ENCODE results near the gene DLGAP1.

The DLGAP1 gene

DNA sequence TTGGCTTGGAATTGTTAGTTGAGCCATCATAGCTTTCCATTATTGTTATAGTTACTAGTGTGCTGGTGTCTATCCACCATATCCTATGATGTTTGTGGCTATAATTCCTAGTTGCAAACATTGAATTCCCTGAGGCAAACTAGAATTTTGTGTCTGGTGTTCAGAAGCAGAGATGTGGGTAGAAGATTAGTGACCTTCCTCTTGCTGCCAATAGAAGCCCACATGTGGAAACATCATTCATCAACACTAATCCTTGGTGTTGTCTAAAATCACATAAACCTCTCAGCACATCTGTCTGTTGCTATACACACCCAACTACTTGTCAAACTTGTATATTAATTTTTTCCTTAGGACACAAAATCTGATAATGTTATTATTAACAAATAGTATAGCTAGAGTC lies 631.0 kb downstream of the DLGAP1 start:
- DNase-seq (ENCODE audit: low read depth, low spot score), result no peak

DNA sequence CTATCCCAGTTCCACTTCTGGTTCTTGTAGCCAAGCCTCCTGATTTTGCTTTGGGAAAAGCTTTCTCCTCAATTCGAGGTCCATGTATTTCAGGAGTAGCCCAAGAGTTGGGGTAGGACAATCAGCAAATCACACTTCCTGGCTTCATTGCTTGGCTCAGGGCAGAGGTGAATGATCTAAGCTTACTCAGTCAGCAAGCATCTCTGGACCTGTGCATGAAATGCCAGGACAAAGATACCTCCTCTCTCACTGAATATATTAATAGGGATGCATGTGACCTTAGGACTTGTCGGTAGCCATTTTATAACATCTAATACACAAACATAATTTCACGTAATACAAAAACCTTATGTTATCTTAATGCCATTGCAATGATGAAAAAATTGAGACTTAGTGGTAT lies 632.0 kb downstream of the DLGAP1 start:
- DNase-seq (ENCODE audit: low read depth, low spot score), result no peak

DNA sequence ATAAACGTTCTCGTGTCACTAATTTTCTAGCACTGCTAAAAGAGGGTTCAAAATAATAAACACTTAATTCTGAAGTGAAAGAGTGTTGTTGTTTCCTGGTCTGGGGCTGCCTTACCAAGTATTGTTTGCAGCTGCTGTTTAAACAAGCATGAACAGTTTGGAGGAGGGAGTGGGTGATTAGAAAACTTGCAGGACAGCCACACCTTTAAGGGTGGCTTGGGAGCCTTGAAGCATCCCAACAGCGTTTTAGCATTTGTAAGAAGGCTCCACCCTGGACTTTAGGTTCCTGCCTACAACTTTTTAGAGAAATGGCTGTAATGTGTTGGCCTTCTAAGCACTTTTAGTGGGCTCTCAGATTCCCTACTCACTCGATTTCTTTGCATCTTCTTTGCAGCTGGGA lies 633.6 kb downstream of the DLGAP1 start:
- DNase-seq (ENCODE audit: low read depth, low spot score), result no peak

DNA sequence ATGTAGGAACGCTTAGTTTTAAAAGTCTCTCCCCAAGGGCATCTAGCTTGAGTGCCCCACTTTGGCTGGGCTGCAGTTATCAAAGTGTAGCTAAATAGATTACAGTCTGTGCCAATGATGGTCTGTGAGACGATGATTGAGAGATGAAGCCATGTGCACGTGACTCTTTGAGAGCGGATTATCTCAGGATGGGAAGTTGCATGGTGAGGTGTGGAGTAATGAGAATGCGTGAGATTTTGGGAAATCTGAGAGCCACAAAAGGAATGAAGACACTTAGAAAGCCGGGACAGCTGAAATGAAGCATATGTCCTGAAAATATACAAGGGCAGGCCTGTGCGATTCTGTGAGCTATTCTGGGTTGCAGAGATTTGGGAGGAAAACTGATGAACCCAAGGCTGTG lies 635.1 kb downstream of the DLGAP1 start:
- DNase-seq (ENCODE audit: low read depth, low spot score), result no peak

DNA sequence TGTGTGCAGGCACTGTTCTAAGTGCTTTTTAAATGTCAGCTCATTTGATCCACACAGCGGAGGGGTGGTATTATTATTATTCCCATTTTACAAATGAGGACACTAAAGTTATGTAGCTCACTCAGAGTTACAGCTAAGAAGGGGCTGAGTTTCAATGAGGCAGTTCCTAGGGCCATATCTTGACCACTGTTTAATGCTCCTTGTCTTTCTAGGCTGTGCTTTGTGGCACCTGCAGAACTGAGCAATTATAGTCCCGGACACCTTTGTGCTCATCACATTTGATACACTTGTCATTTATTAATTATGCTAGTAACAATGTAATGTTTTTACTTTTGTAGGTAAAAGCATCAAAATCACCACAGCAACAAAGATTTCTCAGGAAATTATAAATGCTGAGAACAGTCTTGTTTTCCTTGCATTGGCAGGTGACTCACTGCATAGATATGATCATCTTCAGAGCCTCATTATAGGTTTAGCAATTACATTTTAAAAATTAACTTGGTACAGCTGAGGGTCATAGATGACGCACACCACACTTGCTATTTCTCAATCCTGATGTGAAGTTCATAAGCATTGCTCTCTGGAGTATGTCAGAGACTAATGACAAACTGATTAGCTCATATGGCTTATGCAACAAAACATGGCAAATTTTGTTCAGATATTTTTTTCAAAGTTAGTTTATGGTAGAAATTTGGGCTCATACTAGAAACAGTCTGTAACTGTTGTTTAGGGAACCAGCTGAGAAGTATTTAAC lies 638.3 kb downstream of the DLGAP1 start:
- no peak for DNase-seq (ENCODE audit: low read depth, low spot score)

DNA sequence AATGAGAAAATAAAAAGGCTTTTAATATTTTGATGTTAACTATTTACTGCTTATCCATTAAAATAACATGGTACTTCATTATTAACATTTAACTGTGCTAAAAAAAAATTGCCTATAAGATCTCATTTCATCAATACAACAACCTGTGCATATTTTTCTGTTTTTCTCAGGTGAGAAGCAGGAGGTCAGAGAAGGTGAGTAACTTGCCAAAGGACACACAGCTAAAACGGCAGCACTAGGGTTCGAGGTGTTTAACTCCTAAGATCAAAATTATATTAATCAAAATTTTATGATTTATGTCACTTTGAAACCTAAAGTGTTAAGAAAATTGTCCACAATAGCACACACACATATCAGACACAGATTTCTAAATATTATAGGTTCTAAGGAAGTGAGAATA lies 639.1 kb downstream of the DLGAP1 start:
- DNase-seq (ENCODE audit: low read depth, low spot score), result no peak

DNA sequence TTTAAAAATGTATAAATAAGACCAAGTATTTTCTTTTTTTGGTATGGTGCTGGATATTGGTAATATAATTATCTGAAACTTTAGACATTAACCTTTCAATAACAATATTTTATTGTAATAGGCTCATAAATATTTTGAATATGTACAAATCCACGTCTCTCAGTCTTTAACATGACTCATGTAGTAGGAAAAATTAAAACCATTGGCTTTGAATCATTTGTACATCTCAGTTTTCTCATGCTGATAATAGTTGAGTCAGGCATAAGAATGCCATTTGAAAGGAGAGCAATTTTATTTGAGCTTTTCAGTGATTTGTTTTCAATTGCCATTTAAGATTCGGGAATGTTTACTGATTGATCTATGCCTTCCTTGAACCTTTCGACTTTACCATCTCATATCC lies 640.3 kb downstream of the DLGAP1 start:
- DNase-seq (ENCODE audit: low read depth, low spot score), result no peak

DNA sequence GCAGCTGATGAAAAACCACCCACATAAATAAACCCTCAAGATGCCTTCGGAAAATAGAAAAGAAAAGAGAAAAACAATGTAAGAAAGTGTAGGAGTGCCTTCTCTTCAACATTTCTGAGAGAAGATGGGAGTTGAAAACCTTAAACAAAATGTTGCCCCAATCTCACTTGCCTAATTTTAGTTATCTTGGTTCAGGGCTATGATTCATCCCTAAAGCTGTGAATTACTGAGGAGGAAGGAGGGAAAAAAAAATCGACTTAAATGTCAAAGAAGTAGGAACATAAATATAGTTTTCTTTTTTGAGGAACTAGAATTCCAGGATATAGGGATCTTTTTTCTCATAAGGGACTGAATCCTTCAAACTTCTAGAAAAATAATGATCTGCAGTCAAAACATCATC lies 644.8 kb downstream of the DLGAP1 start:
- DNase-seq (ENCODE audit: low read depth, low spot score), result no peak

DNA sequence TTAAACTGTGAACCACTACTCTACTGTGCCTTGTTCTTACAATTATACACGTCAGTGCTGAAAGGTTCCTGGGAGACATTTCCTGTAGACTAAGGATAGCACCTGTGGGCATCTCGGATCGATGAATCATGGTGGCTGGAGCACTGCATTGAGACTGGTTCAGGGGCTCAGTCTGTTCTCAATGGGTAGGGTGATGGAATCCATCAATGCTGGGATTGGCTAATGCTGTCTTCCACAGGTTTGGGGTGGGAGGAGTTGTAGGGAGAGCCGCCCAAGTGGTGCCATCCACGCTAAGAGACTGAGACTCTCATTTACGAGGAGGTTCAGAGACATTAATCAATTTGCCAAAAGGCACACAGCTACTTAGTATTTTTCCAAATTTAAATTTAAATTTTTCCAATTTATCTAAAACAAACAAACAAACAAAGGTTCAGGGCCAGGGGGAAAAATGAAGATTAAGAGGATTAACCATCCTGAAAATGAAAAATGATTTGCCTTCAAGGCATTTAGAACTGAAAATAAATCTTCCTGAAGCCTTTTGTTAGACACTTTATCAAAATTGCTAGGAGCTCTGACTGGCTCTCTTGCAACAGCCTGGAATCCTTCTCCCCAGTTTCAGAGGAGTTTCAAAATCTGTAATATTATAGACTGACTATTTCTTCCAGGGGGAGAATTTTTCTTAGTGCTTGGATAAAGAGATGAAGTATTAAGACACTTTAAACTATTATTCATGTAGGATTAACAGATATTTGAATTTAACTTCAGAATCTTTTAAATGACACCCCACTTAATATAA lies 645.9 kb downstream of the DLGAP1 start:
- DNase-seq (ENCODE audit: low read depth, low spot score), result no peak

DNA sequence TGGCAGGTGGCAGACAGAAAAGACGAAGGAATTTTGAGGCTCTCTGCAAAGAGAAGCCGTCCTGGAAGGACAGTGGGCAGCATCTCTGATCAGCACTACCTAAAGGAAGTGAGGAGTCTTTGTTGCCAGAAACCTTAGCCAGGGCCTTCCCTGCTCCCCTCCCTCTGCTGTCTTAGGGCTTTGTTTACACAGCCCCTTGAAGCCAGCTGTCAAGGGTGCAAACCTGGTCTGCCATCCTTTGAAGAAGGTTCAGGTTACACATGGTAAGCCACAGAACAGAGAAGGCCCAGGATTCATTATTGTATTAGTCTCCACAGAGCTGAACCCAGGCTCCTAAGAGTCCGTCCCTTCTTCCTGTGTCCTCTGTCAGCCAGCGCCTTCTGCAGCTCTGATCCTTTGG lies 648.5 kb downstream of the DLGAP1 start:
- DNase-seq (ENCODE audit: low read depth, low spot score), result no peak

DNA sequence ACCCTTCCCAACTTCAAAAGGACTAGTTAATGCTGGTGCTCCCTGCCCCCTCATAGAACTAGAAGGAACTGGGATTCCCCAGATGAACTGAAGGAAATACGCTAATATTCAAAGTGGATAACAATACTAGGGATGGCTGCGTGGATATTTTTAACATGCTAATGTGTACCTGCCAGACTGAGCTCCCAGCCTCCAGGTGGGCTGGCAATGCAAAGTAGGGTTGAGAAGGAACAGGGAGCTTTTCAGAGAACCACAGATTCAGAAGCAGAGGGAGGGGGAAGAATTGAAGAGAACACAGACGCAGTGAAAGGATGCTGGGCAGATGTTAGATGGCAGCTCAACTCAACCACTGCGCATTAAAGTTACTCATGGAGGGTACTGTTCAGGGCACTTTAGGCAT lies 650.8 kb downstream of the DLGAP1 start:
- DNase-seq (ENCODE audit: low read depth, low spot score), result no peak

DNA sequence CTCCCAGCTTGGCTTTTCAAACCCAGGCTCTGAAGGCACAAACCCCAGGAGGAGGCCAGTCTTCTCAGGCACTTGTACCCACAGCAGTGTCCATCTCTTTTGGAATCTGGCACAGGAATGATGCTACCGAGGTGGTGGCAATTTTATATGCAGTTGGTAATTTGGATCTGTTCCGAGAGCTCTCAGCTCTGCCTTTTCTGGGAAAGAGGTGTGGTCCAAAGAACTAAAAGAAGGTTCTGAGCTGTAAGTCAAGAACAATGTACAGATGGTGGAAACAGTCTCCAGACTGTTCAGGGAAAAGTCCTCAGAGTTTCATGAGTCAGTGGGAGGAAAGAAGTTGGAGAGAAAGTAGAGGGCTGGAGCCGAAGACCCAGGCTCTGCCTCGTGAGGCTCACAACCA lies 651.8 kb downstream of the DLGAP1 start:
- no peak for DNase-seq (ENCODE audit: low read depth, low spot score)

DNA sequence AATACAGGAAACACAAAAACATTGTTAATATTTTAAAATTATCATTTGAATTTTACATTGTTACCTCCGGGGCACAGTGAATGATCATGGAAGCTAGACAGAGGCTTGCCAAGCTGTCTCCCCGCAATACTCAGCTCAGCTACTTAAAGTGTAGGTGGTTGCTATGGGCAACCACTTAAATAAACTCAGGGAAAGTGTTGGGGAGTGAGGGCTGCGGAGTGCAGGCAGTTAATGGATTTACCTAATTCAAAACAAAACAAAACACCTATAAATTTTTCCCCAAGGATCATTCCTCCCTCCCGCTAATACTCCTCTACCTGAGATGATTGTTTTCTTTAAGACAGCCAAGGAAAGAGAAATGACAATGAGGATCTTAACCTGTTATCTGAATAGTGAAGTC lies 655.6 kb downstream of the DLGAP1 start:
- DNase-seq (ENCODE audit: low read depth, low spot score), result no peak

DNA sequence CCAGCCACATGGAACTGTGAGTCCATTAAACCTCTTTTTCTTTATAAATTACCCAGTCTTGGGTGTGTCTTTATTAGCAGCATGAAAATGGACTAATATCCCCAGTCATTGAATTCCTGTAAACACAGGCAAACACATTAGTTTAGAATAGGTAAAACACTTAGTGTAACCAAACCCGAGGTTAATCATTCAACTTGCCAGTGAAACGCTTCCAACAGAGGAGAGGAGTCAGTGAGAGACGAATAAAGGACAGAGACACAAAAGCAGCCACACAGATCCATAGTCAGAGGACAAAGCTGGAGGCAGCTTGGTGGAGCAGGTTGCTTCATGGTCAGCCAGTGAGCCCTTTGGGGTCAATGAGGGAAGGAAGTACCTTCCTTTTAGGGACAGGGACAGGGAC lies 657.1 kb downstream of the DLGAP1 start:
- DNase-seq (ENCODE audit: low read depth, low spot score), result no peak

DNA sequence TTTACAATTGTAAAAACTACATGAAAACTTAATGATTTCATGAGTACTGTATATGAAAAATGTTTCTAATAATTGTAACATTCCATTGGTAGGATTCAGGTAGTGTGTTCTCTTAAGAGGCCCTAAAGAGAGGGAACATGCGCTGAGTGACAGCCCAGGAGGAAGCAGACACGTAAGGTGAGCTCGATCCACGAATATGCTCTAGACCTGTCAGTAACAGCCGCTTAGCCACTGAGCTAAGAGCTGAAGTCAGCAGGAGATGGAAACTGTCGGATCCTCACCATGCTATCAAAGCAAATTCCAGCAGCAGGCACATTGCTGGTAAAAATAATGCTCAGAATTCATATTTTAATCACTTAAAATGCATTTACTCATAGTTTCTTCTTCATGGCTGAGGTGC lies 658.7 kb downstream of the DLGAP1 start:
- DNase-seq (ENCODE audit: low read depth, low spot score), result no peak

DNA sequence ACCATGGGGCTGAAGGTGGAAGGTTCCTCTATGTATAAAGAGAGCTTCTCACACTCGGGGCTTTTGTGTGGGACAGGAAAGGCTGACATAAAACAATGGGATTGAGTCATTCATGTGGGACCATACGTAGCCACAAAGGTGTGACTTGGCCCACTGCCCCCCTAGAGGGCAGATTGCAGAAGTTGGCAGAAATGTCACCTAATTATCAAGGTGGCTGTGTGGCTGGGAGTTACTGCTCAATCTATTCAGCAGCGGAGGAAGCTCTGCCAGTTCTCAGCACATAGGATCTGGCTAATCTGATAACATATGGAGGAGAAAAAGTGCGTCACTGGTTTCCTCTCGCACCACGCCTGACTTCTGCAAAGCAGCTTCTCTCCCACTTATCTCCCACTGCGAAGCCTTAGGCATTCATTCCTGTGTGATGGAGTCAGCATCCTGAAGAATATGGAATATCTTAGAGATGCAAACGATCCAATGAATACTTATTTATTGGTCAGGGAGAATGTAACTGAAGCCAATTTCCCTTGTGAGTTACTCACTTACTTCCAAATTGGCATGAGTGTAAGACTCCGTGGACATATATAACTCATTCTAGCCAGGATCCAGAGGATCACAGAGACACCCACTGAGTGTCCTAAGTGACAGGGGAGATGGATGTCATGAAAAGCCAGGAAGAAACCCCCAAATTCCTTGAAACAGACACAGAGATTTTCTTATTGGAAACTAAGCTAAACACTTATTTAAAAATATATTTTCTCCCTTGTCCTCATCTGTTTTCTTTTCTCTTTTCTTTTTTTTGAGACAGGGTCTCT lies 660.4 kb downstream of the DLGAP1 start:
- DNase-seq (ENCODE audit: low read depth, low spot score), result no peak

DNA sequence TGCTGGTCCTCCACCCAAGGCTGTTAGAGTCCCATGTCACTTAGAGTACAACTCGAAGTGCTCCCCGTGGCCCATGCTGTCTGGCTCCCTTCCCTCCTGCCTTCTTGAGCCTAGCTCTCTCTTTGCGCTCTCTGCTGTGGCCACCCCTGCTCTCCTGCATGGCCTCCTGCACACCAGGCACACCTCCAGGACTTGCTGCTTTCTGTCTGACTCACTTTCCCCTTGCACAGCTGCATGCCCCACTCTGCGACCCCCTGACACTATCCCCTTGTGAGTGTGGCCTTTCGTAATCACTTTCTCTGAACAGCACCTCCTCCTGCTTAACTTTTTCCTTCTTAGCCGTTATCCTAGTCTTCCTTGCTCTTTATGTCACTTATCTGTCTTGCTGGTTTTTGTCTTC lies 661.6 kb downstream of the DLGAP1 start:
- DNase-seq (ENCODE audit: low read depth, low spot score), result no peak

DNA sequence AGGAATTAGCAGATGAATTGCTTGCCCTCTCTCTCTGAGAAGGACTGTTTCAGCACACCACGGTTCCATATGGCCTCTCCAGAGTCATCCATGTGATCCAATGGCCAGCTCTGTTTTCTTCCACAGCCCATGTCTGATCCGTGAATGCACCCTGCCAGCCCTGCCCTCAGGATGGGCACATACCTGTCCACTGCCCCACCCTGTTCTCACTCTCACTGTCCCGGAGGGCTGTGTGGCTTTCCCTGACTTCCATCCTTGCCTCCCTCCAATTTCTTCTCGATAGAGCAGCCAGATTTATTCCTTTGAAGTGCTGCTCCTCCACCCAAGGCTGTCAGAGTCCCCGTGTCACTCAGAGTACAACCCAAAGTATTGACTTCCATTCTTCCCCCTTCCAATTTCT lies 662.0 kb downstream of the DLGAP1 start:
- no peak for DNase-seq (ENCODE audit: low read depth, low spot score)

DNA sequence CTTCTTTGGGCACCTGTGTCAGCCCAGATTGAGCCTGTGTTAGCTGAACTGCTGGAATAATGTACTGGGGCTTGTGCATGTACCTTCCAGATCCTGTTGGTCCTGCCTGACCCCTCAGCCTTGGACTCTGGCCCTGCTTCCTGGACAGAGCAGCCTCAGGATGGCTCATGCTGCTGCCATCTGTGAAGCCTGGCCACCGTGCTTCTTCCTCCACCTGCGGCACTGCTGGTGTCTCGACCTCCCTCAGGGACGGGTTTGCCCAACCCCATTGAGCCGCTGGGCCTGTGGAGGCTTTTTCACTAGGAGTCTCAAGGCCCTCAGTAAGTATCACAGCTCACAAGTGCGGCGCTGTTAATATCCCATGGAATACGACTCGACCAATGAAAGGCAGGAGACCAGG lies 662.4 kb downstream of the DLGAP1 start:
- no peak for DNase-seq (ENCODE audit: low read depth, low spot score)

DNA sequence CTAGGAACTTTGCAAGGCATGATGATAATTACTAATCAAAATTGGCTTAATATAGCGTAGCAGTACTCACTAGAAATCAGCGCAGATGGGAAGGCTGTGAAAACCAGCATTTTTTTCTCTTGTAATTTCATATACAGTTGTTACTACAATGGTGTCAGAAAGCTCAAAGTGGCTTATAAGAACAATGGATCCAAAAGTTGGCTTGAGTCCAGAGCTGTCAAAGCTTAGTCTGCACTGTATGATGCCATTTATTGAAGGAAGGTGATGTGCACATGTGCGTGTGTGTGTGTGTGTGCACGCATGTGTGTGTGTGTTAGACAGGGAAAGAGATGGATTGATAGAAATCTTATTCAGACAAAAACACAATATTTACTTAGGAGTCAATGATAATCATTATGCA lies 663.9 kb downstream of the DLGAP1 start:
- no peak for DNase-seq (ENCODE audit: low read depth, low spot score)

DNA sequence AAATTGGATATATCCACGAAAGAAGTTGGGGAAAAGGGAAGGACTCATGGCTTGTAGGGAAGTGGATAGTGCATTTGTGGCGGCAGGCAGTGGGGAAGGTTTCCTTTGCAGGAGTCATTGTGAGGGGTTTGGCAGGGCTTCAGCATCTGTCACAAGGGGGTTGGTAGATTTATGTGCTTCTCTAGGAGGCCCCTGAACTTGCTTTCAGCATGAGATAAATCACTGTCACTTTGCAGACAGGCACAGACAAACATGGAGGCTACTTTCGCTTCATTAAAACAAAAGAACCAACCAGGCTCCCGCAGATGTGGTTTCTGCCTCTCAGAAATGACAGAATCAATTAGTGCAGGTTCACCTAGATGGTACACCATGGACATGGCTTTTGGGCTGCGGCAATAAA lies 664.4 kb downstream of the DLGAP1 start:
- no peak for DNase-seq (ENCODE audit: low read depth, low spot score)

DNA sequence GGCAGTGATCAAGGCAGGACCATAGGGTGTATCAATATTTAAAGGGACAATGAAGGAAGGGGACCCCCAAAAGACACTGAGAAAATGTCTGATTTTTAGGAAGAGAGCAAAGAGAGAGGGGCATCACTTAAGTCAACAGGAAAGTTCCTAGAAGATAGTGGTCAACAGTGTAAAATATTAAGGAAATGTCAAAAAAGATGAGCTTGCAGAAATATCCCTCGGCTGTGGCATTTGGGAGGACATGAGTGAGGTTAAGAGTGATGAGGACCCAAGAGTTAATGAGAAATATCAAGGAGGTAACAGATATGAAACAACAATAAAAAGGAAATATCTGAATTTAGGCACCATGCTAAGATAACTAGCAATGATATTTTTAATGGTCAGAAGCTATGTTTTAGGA lies 665.6 kb downstream of the DLGAP1 start:
- DNase-seq (ENCODE audit: low read depth, low spot score), result no peak

DNA sequence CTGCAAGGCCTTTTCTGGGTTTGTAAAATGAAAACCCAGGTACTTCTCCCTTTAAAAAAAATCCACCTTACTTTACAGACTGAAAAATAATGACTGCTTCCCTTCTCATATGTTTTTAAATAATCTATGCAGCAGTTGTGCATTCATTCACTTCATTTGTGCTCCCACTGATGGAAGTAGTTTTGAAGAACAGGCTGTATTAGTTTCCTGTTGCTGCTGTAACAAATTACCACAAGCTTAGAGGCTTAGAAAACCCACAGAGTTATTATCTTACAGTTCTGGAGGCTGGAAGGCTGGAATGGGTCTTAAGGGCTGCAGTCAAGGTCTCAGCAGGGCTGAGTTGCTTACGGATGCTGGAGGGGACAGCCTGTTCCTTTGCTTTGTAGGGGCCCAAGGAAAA lies 670.2 kb downstream of the DLGAP1 start:
- no peak for DNase-seq (ENCODE audit: low read depth, low spot score)

Measured in activated CD4-positive, CD25-positive, alpha-beta regulatory T cell treated with anti-CD3 and anti-CD28 coated beads, Interleukin-2, amount 50 U/mL, for 16 hours (primary cell).